Smooth muscle cell (in vitro differentiated cells): Measurements from ENCODE around the gene LEPR. TPM values are rescaled to one million over a fixed set of nuclear protein-coding genes. Genes with fewer than 3 reads are reported as not detected.
"Not testable (repeated sequence)": the region's sequence is repeated elsewhere in the genome, so short reads cannot be mapped to it uniquely, and the experiment has no call there.

ENCODE experiments used
- DNase-seq: peaks from one replicate; lab custom pipeline; 2025; ENCODE audit not compliant: unreplicated experiment; lab: John Stamatoyannopoulos, UW
- H2AFZ ChIP-seq: fragments of 200-600 bp; sonication (generic); 2 replicates; pipeline ENCODE4 v1.6.0; 2016; ENCODE audit warnings: antibody characterized with exemption, low read depth, mild to moderate bottlenecking
- H3F3A ChIP-seq: fragments of 200-600 bp; sonication (generic); 2 replicates; pipeline ENCODE4 v1.6.0; 2017; ENCODE audit warnings: antibody characterized with exemption, low read depth
- H3K27ac ChIP-seq: fragments of 200-600 bp; sonication (generic); 2 replicates; pipeline ENCODE4 v1.5.1; 2016; ENCODE audit warnings: low read depth, mild to moderate bottlenecking
- H3K27me3 ChIP-seq: fragments of 200-600 bp; sonication (generic); 2 replicates; pipeline ENCODE4 v1.6.1; 2016; ENCODE audit warnings: low read depth, mild to moderate bottlenecking
- H3K36me3 ChIP-seq: fragments of 200-600 bp; sonication (generic); 2 replicates; pipeline ENCODE4 v1.5.1; 2016; ENCODE audit warnings: low read depth
- H3K4me1 ChIP-seq: fragments of 200-600 bp; sonication (generic); 2 replicates; pipeline ENCODE4 v1.5.1; 2016; ENCODE audit warnings: low read depth
- H3K4me2 ChIP-seq: fragments of 200-600 bp; sonication (generic); 2 replicates; pipeline ENCODE4 v1.6.0; 2016; ENCODE audit warnings: mild to moderate bottlenecking
- H3K4me3 ChIP-seq: fragments of 200-600 bp; sonication (generic); 2 replicates; pipeline ENCODE4 v1.5.1; 2016; ENCODE audit warnings: mild to moderate bottlenecking
- H3K79me2 ChIP-seq: fragments of 200-600 bp; sonication (generic); 2 replicates; pipeline ENCODE4 v1.6.0; 2016; ENCODE audit warnings: low read depth, mild to moderate bottlenecking
- H3K9ac ChIP-seq: fragments of 200-600 bp; sonication (generic); 2 replicates; pipeline ENCODE4 v1.6.0; 2016; ENCODE audit warnings: low read depth
- H3K9me3 ChIP-seq: fragments of 200-600 bp; sonication (generic); replicated peaks from 2 replicates; pipeline ENCODE4 v1.5.1; 2016; ENCODE audit warnings: low read depth
- H4K20me1 ChIP-seq: fragments of 200-600 bp; sonication (generic); 2 replicates; pipeline ENCODE4 v1.6.0; 2016; ENCODE audit warnings: low read depth
- CTCF ChIP-seq: fragments of 200-600 bp; sonication (generic); IDR thresholded peaks from 2 replicates; pipeline ENCODE4 v1.5.1; 2017; ENCODE audit warnings: borderline replicate concordance, mild to moderate bottlenecking, antibody characterized with exemption; ENCODE audit not compliant: insufficient read depth, poor library complexity, severe bottlenecking
- WGBS: methylation state at CpG from one replicate; pipeline ENCODE4 v1.1.7; 2016; ENCODE audit warnings: low lambda C conversion rate; 5-methylcytosine and 5-hydroxymethylcytosine counted together
- polyA plus RNA-seq: library from polyadenylated mRNA; unstranded; fragments of >200 nt; fragmentation: Nextera tagmentation; extraction: Ambion mirVana; gene quantifications from 2 replicates; pipeline ENCODE4 v1.2.1, GENCODE V29; 2016
- total RNA-seq: library from RNA; depleted of rRNA; stranded (reverse); fragments of >200 nt; gene quantifications from 2 replicates; pipeline ENCODE4 v1.2.3, GENCODE V29; 2014

LEPR gene
- total and polyA plus RNA-seq, 2 experiments from 2014 or later, result 9.3 to 15.1 TPM

DNA sequence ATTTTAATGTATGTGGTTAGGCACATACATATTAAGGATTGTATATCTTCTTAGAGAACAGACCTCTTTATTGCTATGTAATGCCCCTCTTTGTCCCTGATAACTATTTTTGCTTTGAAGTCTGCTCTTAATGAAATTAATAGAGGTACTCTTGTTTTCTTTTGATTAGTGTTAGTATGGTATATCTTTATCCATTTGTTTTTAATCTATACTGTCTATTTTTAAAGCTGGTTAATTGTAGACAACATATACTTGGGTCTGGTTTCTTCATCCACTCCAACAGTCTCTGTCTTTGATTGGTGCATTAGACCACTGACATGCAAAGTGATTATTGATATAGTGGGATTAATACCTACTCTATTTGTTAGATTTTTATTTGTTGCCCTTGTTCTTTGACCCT is 36.0 kb downstream of the LEPR start:
- TF ChIP-seq CTCF, result no peak

GRCh38 chr1:65457868-65458267 is 37.4 kb downstream of the LEPR start:
- no peak overlapping the region for H3K4me2 ChIP-seq
- H3K4me3 ChIP-seq, result no peak overlapping the region
- no peaks in the 10 kb centered on the region for H3K79me2 ChIP-seq
- no peaks in the 10 kb centered on the region for H3K36me3 ChIP-seq
- TF ChIP-seq CTCF, result no peak
- no peaks in the 10 kb centered on the region for H3K4me1 ChIP-seq
- H3K9ac ChIP-seq, result no peak overlapping the region
- no peak overlapping the region for H2AFZ ChIP-seq
- no peaks in the 10 kb centered on the region for H3F3A ChIP-seq
- H3K27me3 ChIP-seq, result no peaks in the 10 kb centered on the region
- H4K20me1 ChIP-seq, result peaks cover 4% of the 10 kb centered on the region
- DNase-seq, result no peak
- H3K27ac ChIP-seq, result no peak overlapping the region
- H3K9me3 ChIP-seq, result no peaks in the 10 kb centered on the region

More for the DNA sequence above, 36.0 kb downstream of the LEPR start:
- Histone ChIP-seq H3K27ac (no peak overlapping the region), H3K27me3 (no peaks in the 10 kb centered on the region), H3K4me1 (no peaks in the 10 kb centered on the region), H3K36me3 (no peaks in the 10 kb centered on the region), H4K20me1 (peaks cover 4% of the 10 kb centered on the region), H2AFZ (no peak overlapping the region), H3F3A (no peaks in the 10 kb centered on the region), H3K9ac (no peak overlapping the region), H3K79me2 (no peaks in the 10 kb centered on the region), H3K4me2 (no peak overlapping the region), H3K9me3 (no peaks in the 10 kb centered on the region), H3K4me3 (no peak overlapping the region)
- DNase-seq, result no peak

DNA sequence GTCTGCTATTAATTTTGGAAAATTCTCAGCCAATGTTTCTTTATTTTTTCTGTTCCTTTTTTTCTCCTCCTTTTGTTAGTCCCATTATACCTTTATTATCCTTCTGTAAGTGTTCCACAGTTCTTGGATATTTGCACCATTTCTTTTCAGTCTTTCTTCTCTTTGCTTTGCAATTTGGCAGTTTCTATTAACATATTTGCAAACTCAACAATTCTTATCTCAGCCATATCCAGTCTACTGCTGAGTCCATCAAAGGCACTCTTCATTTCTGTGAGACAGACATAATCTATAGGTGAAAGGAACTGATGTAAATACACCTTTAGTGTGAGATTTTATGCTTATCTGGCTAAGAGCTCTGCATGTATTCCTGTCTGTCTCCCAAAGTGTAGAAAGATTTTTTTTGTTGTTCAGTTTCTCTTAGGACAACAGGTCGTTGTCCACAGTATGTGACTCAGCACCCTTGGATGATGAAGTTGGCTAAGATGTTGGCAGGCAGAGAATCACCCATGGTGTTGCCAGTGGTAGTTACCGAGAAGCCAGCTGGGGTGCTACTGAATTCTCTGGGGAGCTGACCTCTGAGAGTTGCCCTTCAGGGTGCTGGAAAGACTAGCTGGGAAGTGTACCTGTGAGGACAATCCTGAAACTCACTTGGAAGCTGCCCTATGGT is 38.4 kb downstream of the LEPR start:
- Histone ChIP-seq H3K36me3 (no peaks in the 10 kb centered on the region), H2AFZ (no peak overlapping the region), H3K9me3 (no peaks in the 10 kb centered on the region), H3K4me2 (no peak overlapping the region), H3K27me3 (no peaks in the 10 kb centered on the region), H4K20me1 (peaks cover 4% of the 10 kb centered on the region), H3K79me2 (no peaks in the 10 kb centered on the region), H3K4me1 (no peaks in the 10 kb centered on the region), H3K4me3 (no peak overlapping the region), H3F3A (no peaks in the 10 kb centered on the region), H3K9ac (no peak overlapping the region), H3K27ac (no peak overlapping the region)
- no peak for DNase-seq
- 88% methylated on average over 2 of the region's 2 CpGs for WGBS
- no peak for TF ChIP-seq CTCF

GRCh38 chr1:65459397-65459768 is 38.9 kb downstream of the LEPR start:
- no peaks in the 10 kb centered on the region for H3K9me3 ChIP-seq
- H3K36me3 ChIP-seq, result no peaks in the 10 kb centered on the region
- no peaks in the 10 kb centered on the region for H3K79me2 ChIP-seq
- H3K27me3 ChIP-seq, result no peaks in the 10 kb centered on the region
- H3K4me3 ChIP-seq, result no peak overlapping the region
- TF ChIP-seq CTCF, result peak; percentile 30
- H3K27ac ChIP-seq, result no peak overlapping the region
- no peak for DNase-seq
- H3F3A ChIP-seq, result no peaks in the 10 kb centered on the region
- no peak overlapping the region for H3K4me2 ChIP-seq
- H4K20me1 ChIP-seq, result peaks cover 4% of the 10 kb centered on the region
- WGBS, result 79% methylated on average over 1 of the region's 1 CpG
- no peak overlapping the region for H3K9ac ChIP-seq
- H2AFZ ChIP-seq, result no peak overlapping the region
- no peaks in the 10 kb centered on the region for H3K4me1 ChIP-seq

- H3K4me3 ChIP-seq, H3F3A ChIP-seq, H3K79me2 ChIP-seq, H3K36me3 ChIP-seq, H4K20me1 ChIP-seq, H3K9ac ChIP-seq, H3K4me2 ChIP-seq, H3K27ac ChIP-seq, H3K27me3 ChIP-seq, H2AFZ ChIP-seq, H3K9me3 ChIP-seq, DNase-seq: not testable (repeated sequence)
- H3K4me1 ChIP-seq, result peaks cover 12% of the 10 kb centered on the region
- 96% methylated on average over 1 of the region's 1 CpG for WGBS
These were observed 45.4 kb downstream of the LEPR start for GRCh38 chr1:65465837-65466236.
